Stimulated activated CD4-positive, alpha-beta T cell treated with anti-CD3 and anti-CD28 coated beads, Interleukin-4, amount 100 ng/mL, for 4 hours (primary cell): ENCODE results near the gene KLHL13.
"Not testable (repeated sequence)": the region's sequence is repeated elsewhere in the genome, so short reads cannot be mapped to it uniquely, and the experiment has no call there.

Experiments used
- DNase-seq, 2 experiments: peaks; one replicate each; pipeline ENCODE4 v3.0.0-alpha.2; 2020

KLHL13 gene

DNA sequence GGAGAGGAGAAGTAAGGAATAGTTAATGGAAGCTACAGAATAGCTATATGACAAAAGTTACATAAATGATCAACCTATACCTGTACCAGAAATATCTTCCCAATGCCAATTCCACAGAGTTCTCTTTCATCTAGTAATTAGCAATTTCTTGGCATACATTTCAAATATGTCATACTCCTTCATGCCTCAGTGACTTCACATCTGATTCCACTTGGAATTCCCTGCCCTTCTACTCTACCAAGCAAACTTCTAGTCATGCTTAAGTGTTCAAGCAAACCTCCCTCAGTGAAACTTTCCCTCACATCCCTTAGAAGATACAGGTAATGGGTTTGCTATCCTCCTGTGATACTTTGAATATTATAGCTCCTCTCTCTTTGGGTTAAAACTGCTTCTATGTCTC, 127.1 kb downstream of the KLHL13 start:
- DNase-seq: no peak

DNA sequence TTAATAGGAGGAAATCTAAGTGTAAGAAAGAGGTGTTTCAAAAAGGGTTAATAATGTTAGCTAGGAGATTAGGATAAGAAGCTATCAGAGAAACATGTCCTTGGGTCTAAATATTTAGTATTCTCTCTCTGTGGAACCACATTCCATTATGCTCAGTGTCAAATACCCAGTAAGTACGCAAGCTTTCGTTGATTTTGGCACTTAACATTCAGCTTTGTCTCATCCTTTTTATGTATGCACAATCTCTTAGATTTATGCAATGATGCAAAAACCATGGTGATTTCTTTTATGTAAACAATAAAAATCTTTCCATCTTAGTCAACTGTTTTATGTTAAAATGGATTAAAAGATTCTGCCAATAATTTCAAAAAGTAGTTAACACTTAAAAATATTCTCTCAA, 129.2 kb downstream of the KLHL13 start:
- DNase-seq: no peak

DNA sequence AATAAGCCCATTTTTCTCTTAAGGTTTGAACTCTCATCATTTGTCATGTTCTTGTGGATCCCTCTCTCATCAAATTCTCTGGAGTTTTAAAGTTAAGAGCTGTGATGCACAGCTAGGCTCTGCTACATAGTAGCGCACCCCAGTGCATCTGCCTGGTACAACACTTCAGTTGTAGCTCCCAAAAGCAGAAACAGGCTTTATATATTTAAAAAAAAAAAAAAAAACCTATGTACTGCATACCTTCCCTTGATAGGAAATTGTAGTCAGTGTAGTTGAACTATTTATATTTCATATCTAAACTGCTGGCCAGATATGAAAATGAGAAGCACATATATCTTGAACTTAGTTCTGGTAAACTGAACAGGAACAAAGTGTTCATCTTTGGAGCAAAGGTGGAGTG, 131.4 kb downstream of the KLHL13 start:
- DNase-seq: no peak

DNA sequence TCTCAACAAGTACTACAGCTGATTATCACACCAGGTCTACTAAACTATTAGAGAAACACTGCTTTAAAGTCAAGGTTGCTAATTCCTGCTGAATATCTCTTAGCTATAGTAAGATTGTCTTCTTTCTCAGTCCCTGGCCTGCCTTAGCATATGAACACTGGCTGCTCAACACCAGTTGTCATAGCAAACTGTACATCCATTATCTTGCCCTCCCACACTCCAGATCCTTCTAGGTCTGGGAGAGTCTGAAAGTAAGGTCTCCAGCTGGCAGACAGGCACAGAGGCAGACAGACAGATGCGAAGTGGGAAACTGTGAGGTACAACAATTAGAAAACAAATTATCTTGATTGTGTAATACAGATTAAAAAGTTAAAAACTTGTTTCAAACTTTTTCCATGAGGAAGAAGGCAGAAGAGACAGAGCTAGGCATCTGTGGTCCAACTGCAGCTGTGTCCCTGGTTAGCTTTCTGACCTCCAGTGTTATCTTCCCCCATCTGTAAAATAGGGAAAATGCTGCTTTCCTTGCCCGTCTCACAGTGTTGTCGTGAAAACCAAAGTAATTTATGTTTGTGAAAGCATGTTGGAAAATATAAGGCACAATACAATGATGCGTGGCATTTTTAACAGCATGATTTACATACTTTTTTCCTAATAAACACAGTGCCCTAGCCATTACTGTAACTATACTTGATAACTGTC, 133.8 kb downstream of the KLHL13 start:
- DNase-seq: no peak

DNA sequence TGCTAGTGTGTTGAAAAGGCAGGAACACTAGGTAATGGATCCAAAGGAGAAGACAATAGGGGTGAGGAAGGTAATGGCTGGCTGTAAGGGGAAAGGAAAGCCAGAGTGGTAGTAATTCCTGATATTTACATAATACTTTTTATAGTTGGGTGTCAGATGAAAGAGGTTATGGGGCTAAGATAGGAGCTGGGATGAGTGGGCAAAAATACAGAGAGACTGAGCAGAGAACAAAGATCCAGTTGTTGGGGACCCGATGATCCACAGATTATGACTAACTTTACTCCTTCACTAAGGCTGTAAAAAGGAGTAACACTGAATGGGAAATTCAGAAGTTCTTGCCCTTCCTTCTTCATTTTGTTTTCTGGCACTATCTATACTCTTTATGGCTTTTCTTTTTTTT, 138.2 kb downstream of the KLHL13 start:
- DNase-seq: no peak

DNA sequence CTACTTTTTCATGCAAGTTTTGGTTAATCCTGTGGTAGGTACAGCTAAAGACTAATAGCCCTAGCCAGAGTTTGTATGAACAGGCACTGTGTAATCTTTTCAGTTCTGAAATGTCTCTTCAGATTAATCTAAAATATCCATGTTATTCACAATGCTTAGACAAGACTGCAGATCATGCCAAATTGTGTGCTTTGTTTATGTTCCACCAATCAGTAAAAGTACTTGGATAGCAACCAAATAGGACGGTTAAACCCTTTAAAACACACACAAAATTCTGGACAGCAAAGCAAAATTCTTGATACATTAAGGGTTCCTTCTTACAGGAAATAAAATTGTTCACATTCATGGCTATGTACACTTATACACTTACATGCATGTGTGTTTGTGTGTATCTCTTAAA, 139.1 kb downstream of the KLHL13 start:
- DNase-seq: no peak

DNA sequence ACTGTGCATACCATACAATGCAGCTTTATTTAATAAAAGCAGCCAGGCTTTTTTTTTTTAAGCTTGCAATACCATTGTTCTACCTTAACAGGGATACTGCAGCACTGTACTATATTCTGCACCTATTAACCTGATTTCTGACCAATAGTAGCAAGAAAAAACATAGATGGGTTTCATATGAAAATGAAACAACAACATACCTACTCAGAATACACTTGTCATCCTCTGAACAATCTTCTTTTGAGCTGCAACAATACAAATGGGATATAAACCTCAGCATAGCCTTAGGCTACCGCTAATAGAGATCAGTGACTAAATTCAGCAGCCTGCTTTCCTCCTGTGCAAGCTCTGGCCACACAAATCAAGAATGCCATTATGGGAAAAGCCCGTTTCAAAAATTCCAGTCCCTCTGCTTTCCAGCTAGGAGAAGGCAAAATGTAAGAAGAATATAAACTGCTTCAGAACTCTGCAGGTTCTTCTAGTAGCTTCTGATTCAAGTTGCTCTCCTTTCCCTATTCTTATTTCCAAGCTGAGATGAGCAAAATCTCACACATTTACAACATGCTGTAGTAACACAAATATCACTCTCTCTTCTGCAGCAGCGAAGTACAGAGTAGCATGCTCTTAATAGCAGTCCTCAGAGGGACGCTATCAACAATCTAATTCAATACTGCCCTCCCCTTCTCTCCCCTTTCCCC, 143.4 kb downstream of the KLHL13 start:
- DNase-seq: no peak

DNA sequence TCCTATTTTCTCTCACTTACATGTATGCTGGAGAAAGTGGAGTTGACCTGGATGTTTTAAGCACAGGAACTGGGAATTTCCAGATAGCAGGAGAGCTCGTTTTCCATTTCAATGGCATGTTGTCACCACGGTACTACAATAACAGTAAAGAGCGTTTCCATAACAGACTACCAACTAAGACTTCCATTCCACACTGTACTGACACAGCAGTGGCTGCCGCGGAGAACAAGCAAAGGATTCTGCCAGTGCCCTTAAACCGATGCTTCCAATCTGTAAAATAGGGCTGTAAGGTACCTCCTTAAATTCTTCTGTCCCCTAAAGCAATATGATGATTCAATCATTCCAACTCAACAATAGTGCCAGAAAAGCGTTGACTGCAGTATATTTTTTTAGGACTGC, 143.9 kb downstream of the KLHL13 start:
- no peak for DNase-seq

DNA sequence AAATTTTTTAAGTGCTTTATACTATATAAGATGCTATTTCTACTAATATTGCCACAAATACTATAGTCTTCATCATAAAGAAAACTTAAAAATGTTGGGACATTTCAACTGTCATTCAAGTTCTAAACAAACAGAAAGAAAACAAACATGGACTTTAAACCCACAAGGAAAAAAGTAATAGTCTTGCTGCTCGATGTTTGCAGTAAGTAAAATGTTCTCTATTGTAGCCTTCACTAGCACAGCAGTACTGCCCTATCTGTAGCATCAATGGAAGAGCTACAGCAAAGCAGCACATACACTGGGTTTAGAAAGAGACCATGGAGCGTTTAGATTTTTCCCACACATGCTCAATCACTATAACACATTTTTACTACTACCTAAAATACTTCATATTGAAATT, 146.8 kb downstream of the KLHL13 start:
- no peak for DNase-seq

DNA sequence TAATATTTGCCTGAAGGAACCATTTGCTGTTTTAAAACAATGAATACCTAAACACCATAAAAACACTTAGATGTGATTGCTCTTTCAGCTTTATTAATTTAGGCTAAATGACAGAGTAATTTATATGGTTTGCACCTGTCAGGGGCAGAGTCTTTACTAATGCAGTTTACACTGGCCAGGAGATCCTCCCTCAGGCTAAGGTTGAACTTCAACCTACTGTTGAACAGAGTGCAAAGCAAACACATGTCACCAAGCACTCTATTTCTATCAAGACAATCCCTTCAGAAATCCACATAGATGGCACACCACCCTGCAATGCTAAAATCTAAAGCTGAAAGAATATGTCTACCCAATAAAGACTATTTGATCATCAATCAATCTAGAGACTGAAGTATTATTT, 147.3 kb downstream of the KLHL13 start:
- DNase-seq: no peak

DNA sequence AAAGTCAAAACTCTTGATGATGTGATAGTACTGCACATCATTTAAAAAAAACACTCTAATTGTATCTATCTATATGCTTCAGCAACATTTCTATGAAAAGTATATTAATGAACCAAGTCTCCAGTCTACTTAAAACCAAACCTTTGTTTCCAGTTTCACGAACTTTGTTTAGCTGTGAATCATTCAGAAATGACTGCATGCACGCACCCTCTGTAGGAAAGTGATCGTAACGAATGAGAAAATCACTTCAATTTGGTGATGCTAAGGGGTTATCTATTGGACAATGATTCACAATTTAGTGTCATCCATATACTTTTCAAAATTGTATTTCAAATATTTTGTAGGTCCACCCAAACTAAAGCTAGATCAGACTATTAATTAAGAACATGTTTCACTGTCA, 157.6 kb downstream of the KLHL13 start:
- no peak for DNase-seq

DNA sequence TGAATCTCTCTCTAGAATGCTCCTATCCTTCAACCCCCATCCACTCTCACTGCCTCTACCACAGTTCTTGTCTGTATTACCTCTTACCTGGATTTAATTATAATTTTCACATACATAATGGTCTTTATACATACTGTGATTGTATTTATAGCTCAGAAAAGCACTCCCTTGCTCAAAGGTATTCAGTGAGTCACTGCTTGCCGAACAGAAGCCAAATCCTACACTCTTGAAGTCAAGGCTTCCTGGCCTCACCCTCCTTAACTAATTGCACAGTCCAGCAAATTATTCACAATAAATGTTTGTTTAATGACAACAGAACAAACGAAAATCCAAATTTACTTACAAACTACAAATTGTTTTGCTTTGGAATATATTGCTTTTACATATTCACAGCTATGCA, 159.5 kb downstream of the KLHL13 start:
- no peak for DNase-seq

DNA sequence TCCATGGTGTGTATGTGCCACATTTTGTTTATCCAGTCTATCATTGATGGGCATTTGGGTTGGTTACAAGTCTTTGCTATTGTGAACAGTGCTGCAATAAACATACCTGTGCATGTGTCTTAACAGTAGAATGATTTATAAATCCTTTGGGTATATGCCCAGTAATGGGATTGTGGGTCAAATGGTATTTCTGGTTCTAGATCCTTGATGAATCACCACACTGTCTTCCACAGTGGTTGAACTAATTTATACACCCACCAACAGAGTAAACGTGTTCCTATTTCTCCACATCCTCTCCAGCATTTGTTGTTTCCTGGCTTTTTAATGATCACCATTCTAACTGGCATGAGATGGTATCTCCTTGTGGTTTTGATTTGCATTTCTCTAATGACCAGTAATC, 177.3 kb downstream of the KLHL13 start:
- not testable (repeated sequence) for DNase-seq

DNA sequence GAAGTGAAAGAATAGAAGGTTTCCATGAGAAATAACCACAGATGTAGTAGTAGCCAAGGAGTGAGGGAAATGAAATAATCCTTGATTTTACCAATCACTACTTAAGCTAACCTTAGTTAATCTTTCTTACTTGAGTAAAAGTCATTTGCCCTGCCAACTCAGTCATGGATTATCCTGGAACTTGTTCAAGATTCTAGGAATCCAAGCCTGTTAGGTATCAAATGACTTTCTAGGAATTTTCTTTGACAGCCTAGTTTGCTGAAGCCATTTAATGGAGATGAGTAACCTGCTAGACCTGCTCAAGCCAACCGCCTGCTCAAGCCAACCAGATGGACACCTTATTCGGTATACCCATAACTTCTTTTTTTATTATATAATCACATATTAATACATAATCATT, 180.5 kb downstream of the KLHL13 start:
- DNase-seq: no peak

DNA sequence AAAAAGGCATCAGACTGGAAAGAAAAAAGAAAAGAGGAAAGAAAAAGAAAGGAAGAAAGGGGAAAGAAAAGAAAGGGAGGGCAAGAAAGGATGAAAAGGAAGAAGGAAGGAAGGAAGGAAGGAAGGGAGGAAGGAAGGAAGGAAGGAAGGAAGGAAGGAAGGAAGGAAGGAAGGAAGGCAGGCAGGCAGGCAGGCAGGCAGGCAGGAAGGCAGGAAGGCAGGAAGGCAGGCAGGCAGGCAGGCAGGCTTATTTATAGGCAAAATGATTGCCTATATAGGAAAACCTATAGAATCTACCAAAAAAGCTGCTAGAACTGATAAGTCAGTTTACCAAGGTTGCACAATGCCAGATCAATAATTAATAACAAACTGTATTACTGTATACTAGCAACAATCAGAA, 186.5 kb downstream of the KLHL13 start:
- DNase-seq: not testable (repeated sequence)

DNA sequence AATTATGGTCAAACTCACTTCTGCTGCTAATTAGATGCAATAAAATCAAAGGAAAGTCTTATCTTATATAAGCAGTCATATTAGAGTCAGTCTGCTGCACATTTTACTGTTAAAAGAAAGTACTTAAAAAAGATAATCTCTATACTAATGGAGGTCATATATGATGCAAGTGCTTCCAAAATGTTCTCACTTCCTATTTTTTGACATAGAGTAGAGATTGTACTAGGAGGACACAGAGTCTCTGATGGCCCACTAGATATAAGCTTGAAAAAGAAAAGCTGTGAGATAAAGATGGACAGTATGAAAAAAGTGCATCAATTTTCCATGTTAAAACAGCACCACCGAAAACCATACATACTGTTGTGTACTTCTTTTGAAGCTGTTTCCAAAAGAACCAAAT, 196.9 kb downstream of the KLHL13 start:
- no peak for DNase-seq

DNA sequence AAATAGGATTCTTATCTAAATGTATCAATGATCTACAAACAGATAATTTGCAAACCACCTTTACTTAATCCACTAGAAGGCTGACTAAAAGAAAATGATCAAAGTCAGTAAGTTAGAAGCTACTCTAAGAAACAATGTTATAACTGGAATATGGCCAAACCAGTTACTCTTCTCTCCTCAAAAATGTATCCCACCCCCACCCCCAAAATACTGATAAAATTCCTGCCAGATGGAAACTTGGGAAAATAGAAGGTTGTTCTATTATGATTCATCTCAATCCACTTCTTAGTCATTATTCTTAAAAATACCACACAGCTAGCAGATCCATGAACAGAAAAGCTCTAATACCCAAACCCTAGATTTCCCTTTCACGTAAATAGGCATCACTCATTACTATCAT, 206.4 kb downstream of the KLHL13 start:
- DNase-seq: no peak

DNA sequence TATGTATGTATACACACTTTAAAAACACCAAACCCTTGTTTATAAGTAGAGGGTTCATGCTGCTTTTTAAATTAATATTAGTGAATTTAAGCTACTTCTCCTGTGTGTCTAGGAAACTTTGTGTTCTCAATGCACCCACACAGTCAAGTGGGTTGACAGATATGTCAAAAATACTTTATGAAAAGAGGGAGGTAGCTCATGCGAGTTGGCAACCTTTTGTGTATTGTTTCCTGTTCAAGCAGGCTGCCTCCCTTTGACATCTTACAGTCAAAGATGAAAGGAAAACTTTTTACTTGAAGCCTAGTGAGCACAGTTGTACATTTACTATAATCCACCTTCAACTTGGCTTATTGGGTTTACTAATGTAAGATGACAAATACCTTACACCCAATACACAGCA, 218.4 kb downstream of the KLHL13 start:
- no peak for DNase-seq

DNA sequence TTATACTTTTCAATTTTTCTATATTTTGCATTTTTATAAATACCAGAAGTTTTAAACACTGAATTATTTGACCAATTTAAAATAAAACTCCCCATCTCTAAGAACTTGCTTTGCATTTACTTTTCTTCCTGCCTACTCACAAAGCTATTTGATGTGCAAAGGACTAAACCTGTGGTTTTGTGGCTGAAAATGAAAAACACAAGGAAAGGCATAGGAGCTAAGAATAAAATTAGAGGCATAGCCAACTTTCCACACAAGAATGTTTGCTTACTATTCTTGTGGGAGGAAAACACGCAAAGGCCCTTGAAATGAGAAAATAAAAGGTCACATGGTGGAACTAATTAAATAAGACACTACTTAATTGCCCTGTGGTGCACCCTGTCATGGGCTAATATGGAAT, 221.2 kb downstream of the KLHL13 start:
- no peak for DNase-seq

DNA sequence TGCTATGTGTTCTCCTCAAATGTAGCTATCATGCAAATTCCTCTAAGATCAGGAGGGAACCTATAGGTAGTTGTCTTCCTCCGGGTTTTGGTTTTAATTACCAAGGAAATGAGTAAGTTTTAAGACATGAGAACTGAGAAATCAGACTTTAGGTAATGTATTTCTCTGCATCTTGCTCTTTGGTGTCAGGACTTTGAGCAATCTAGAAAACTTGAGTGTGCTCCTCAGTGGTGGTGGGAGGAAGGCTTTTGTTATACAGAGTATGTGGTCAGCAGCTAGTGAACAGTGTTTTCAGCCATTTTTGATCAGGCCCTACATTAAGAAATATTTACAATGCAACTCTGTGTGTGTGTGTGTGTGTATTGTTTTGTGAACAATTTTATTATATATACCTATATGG, 224.1 kb downstream of the KLHL13 start:
- no peak for DNase-seq

DNA sequence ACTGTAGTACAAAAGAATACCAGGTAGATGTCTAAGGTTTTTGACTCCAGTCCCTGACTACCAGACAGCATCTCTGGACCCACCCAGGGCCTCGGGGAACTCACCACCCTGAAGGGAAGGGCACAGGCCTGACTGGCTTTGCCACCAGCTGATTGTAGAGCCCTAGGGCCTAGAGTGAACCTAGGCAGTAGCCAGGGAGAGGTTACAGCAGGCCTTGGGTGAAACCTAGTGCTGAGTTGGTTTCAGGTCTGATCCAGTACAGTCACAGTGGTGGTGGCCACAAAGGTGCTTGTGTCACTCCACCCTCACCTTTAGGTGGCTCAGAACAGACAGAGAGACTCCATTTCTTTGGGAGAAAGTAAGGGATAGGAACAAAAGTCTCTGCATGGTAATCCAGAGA, 244.8 kb downstream of the KLHL13 start:
- no peak for DNase-seq

DNA sequence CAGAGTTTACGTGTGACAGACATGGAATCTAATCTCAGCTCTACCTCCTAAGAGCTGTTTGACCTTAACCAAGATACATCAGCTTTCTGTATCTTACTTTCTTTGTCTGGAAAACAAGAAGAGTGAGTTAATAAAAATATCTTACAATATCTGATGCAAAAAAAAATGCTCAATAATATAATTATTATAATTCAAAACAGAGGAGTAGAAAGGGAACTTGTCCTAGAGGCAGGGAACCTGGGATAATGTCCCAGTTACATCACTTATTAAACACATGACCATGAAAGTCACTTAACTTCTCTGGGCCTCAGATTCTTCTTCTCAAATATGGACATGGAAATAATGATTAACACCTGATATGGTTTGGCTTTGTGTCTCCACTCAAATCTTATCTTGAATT, 256.1 kb downstream of the KLHL13 start:
- DNase-seq: no peak

DNA sequence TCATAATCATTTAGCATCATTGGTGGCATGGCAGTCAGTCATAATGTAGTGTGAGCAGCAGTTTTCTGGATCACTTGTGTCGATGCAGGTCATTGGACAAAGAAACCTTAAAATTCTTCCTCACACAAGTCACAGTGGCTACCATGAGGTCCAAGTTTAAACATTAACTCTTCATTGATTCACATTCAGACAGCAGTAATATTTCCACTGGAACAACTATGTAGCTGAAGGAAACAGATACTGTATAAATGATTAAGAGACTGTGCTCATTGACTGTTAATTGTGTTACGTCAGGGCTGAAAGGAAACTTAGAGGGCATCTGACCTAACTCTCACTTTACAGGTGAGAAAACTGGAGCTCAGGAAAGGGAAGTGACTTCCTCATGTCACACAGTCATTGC, 261.8 kb downstream of the KLHL13 start:
- DNase-seq: no peak

DNA sequence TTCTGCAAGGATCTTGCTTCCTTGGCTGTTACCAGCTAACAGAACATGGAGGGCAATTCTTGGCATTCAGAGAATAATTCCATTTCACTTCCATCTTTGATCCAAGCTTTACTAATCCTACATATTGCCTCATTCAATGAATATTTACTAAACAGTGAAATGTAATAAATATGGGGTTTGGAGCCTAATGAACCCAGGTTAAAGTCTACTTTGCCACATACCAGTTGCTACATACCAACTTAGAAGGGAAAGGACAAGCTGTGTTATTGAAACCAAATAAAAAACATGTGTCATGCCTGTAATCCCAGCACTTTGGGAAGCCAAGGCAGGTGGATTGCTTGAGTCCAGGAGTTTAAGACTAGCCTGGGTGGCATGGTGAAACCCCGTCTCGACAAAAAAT, 265.6 kb downstream of the KLHL13 start:
- DNase-seq: no peak
